ENCODE measurements around the gene RAD50. TPM values are rescaled to one million over a fixed set of nuclear protein-coding genes. Genes with fewer than 3 reads are reported as not detected.

RAD50 gene
- total and polyA plus RNA-seq, 2 of the 4 experiments (the other 2 are of a cell fraction) = 5.2 to 6.2 TPM

DNA sequence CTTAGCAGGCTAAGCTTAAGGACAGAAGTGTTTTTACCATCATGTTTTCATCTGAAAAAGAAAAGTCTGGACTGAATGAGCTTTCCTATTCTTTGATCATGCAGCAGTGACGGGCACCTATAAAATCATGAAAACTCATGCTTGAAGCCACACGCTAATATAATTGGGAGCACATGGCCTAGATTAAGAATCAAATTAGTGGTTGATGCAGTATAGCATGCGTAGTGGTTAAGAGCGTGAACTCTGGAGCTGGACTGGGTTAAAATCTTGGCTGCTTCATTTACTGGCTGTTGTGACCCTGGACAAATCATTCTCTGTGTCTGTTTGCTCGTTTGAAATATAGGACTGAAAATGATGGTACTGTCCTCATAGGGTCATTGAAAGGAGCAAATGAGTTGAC is 51.3 kb downstream of the RAD50 start:
- DNase-seq = no peak
- H3K4me2 ChIP-seq (ENCODE audit: low read depth, low read length) = no peak overlapping the region
- H3K9ac ChIP-seq (ENCODE audit: low read depth, low read length) = no peak overlapping the region
- no peak for ATAC-seq (ENCODE audit: low read depth)
- BruUV-seq (replicated peaks) = no TSS peak
- H2BK15ac ChIP-seq (ENCODE audit: low read depth, low read length) = no peak overlapping the region
- H3K27me3 ChIP-seq (ENCODE audit: control insufficient read depth, insufficient read depth, low read length) = no peaks in the 10 kb centered on the region
- no peak overlapping the region for H3K14ac ChIP-seq (replicated peaks; ENCODE audit: low read depth, low read length)
- no peak overlapping the region for H3K23ac ChIP-seq (ENCODE audit: low read depth, low read length)
- H3K18ac ChIP-seq (ENCODE audit: low read depth, low read length) = no peak overlapping the region
- no peaks in the 10 kb centered on the region for H3K79me1 ChIP-seq (ENCODE audit: low read depth in 1 of 2, low read length in 2 of 2)
- no peaks in the 10 kb centered on the region for H3K9me3 ChIP-seq (ENCODE audit: control insufficient read depth, insufficient read depth, low read length)
- H3K56ac ChIP-seq (ENCODE audit: extremely low read depth, insufficient read depth, low read length) = no peak overlapping the region
- H4K91ac ChIP-seq (ENCODE audit: insufficient read depth, low read depth, low read length) = no peak overlapping the region
- no peak for TF ChIP-seq POLR2A (IDR thresholded peaks at IDR 0.05; ENCODE audit: low read depth, low read length)
- H3K4ac ChIP-seq (ENCODE audit: low read depth, low read length) = no peak overlapping the region
- no peak overlapping the region for H4K8ac ChIP-seq (ENCODE audit: low read depth in 2 of 2, low read length in 2 of 2)
- H3K27ac ChIP-seq (ENCODE audit: insufficient read depth, low read length) = no peak overlapping the region
- dilution Hi-C loops (cut with HindIII; ENCODE audit: low sequenced_read_pairs, unreplicated experiment) (no loop called here), in situ Hi-C loops (cut with MboI; ENCODE audit: low sequenced_read_pairs) (no loop called here), intact Hi-C loops (cut with micrococcal nuclease) (no loop called here)
- H2AK5ac ChIP-seq (ENCODE audit: low read depth, low read length) = no peak overlapping the region
- no peak overlapping the region for H2BK120ac ChIP-seq (ENCODE audit: low read depth, low read length)
- H2AK9ac ChIP-seq (replicated peaks; ENCODE audit: low read depth, low read length, poor library complexity) = no peak overlapping the region
- peaks cover 18% of the 10 kb centered on the region for H3K36me3 ChIP-seq (ENCODE audit: control insufficient read depth, insufficient read depth, low read length)
- H2BK5ac ChIP-seq (ENCODE audit: low read depth, low read length, poor library complexity, severe bottlenecking) = no peak overlapping the region
- H2AFZ ChIP-seq (replicated peaks; ENCODE audit: low read length, poor library complexity) = no peak overlapping the region
- H4K5ac ChIP-seq (ENCODE audit: low read depth, low read length) = no peak overlapping the region
- no peak overlapping the region for H2BK20ac ChIP-seq (ENCODE audit: low read depth, low read length)
- ChIA-PET CTCF (no interaction called here), POLR2A (ENCODE audit: unreplicated experiment) (no interaction called here)
- H3K4me1 ChIP-seq (ENCODE audit: control insufficient read depth, insufficient read depth, low read length) = no peaks in the 10 kb centered on the region
- H3K4me3 ChIP-seq (ENCODE audit: insufficient read depth, low read depth, low read length) = no peak overlapping the region
- no peaks in the 10 kb centered on the region for H4K20me1 ChIP-seq (ENCODE audit: insufficient read depth, low read length)
- WGBS, 2 experiments (ENCODE audit: extremely low coverage in 2 of 2, insufficient read length in 1 of 2) = 100% methylated on average over 1 of the region's 5 CpGs; no CpG with 5 or more reads in 1 of the 2 experiments
- H3K9me1 ChIP-seq (ENCODE audit: insufficient read depth, low read length) = no peaks in the 10 kb centered on the region

Measured in IMR-90 (cell line).